Prostate gland (tissue), 2 donors: ENCODE results near the gene MAP4K4.

ENCODE experiments used
- POLR2A ChIP-seq: fragments of 450-650 bp; IDR thresholded peaks from one replicate; pipeline ENCODE4 v1.6.1; 2016; ENCODE audit warnings: antibody characterized with exemption, mild to moderate bottlenecking
- POLR2AphosphoS5 ChIP-seq: sonication (generic); formaldehyde crosslinking; IDR thresholded peaks from one replicate; pipeline ENCODE4 v1.6.1; 2017; ENCODE audit warnings: antibody characterized with exemption
- TF ChIP-seq, protein P1 (sequence below), 4 experiments: fragments of 200-600 bp in 2 of 4; fragments of 450-650 bp in 2 of 4; sonication (generic) in 2 of 4; IDR thresholded peaks; 1 replicate in 3 of 4; 2 replicates in 1 of 4; pipeline ENCODE4 v1.5.1; 2016 to 2019; ENCODE audit warnings: antibody characterized with exemption in 4 of 4, mild to moderate bottlenecking in 2 of 4, moderate library complexity in 2 of 4

DNA sequence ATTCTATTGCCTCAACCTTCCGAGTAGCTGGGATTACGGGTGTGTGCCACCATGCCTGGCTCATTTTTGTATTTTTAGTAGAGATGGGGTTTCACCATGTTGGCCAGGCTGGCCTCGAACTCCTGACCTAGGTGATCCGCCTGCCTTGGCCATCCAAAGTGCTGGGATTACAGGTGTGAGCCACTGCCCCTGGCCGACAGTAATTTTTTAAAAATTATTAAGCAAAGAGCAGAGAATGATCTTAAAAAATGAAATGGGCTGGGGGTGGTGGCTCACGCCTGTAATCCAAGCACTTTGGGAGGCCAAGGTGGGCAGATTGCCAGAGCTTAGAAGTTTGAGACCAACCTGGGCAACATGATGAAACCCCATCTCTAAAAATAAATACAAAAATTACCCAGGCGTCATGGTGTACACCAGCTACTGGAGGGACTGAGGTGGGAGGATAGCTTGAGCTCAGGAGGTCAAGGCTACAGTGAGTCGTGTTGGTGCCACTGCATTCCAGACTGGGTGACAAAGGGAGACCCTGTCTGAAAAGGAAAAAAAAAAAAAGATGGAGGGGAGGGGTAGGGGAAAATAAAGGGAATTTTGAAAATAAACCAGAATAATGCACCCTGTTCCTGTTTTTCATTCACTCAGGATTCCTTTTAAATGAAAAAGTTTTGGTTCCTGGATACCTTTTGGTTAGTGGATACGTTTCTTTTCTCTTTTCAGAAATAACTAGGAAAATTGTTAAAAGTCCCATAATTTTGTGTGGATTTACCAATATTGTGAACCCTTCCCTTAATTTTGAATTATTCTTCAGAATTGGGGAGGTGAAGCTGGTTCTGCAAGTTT lies 33.9 kb downstream of the MAP4K4 start:
- TF ChIP-seq, protein P1, sequence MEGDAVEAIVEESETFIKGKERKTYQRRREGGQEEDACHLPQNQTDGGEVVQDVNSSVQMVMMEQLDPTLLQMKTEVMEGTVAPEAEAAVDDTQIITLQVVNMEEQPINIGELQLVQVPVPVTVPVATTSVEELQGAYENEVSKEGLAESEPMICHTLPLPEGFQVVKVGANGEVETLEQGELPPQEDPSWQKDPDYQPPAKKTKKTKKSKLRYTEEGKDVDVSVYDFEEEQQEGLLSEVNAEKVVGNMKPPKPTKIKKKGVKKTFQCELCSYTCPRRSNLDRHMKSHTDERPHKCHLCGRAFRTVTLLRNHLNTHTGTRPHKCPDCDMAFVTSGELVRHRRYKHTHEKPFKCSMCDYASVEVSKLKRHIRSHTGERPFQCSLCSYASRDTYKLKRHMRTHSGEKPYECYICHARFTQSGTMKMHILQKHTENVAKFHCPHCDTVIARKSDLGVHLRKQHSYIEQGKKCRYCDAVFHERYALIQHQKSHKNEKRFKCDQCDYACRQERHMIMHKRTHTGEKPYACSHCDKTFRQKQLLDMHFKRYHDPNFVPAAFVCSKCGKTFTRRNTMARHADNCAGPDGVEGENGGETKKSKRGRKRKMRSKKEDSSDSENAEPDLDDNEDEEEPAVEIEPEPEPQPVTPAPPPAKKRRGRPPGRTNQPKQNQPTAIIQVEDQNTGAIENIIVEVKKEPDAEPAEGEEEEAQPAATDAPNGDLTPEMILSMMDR (IDR thresholded peaks at IDR 0.05) = no peak
- TF ChIP-seq POLR2A = no peak
- no peak for TF ChIP-seq POLR2AphosphoS5
